ENCODE measurements around the gene NFAT5.

NFAT5 gene

GRCh38 chr16:69590590-69590989 is 24.8 kb downstream of the NFAT5 start:
- peaks cover 4% of the 10 kb centered on the region; the same call in 1 of the 2 replicates for H3K36me3 ChIP-seq
- H3K27me3 ChIP-seq = no peaks in the 10 kb centered on the region
- no peak for DNase-seq
- TF ChIP-seq, protein P1, sequence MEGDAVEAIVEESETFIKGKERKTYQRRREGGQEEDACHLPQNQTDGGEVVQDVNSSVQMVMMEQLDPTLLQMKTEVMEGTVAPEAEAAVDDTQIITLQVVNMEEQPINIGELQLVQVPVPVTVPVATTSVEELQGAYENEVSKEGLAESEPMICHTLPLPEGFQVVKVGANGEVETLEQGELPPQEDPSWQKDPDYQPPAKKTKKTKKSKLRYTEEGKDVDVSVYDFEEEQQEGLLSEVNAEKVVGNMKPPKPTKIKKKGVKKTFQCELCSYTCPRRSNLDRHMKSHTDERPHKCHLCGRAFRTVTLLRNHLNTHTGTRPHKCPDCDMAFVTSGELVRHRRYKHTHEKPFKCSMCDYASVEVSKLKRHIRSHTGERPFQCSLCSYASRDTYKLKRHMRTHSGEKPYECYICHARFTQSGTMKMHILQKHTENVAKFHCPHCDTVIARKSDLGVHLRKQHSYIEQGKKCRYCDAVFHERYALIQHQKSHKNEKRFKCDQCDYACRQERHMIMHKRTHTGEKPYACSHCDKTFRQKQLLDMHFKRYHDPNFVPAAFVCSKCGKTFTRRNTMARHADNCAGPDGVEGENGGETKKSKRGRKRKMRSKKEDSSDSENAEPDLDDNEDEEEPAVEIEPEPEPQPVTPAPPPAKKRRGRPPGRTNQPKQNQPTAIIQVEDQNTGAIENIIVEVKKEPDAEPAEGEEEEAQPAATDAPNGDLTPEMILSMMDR (IDR thresholded peaks at IDR 0.05; ENCODE audit: low read depth, low read length) = no peak
- H3K4me3 ChIP-seq (ENCODE audit: low read depth, low read length) = no peak overlapping the region
- no peaks in the 10 kb centered on the region for H3K9me3 ChIP-seq
- H3K4me1 ChIP-seq = no peaks in the 10 kb centered on the region

DNA sequence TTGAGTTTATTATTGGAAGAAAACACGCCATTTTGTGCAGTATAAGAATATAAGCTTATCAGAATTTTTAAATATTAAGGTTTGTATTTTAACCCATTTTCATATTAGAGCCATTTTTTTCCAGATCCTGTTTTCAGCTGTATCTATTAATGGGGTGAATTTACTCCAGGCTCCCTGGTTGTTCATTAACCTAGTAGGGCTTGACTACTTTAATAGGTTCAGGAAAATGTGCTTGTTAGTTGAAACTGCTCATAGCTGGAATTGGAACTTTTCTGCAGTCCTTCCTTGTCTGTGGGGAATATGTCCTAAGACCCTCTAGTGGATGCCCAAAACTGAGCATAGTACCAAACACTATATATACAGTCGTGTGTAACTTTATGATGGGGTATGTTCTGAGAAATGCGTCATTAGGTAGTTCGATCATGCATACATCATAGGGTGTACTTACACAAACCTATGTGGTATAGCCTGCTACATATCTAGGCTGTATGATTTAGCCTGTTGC is 28.0 kb downstream of the NFAT5 start:
- TF ChIP-seq, protein P1 (IDR thresholded peaks at IDR 0.05; ENCODE audit: low read depth, low read length) = no peak
- Histone ChIP-seq H3K4me3 (ENCODE audit: low read depth, low read length) (no peak overlapping the region), H3K4me1 (no peaks in the 10 kb centered on the region), H3K9me3 (no peaks in the 10 kb centered on the region), H3K27me3 (no peaks in the 10 kb centered on the region), H3K36me3 (no peaks in the 10 kb centered on the region)
- DNase-seq = no peak

- TF ChIP-seq, protein P1 (IDR thresholded peaks at IDR 0.05; ENCODE audit: low read depth, low read length) = no peak
- Histone ChIP-seq H3K4me1 (no peaks in the 10 kb centered on the region), H3K27me3 (no peaks in the 10 kb centered on the region), H3K9me3 (no peaks in the 10 kb centered on the region), H3K36me3 (no peaks in the 10 kb centered on the region), H3K4me3 (ENCODE audit: low read depth, low read length) (no peak overlapping the region)
- no peak for DNase-seq
These were observed 29.6 kb downstream of the NFAT5 start for GRCh38 chr16:69595127-69596036.

DNA sequence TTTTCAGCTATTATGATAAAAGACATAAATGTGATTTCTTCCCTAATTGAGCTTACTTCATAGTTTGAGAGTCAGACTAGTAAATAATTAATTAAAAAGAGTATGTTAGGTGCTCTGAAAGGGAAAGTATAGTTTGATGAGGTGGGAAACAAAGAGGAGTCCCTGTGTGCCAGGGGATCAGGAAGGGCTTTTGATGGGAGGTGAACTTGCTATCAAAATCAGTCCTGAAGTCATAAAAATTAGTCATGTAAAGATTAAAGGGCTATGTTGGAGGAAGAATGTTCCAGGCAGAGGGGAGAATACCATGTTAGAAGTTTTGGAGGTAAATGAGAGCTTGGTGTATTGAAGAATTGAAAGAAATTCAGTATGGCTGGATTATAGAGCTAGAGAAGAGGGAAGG is 31.0 kb downstream of the NFAT5 start:
- no peak overlapping the region for H3K4me3 ChIP-seq (ENCODE audit: low read depth, low read length)
- TF ChIP-seq, protein P1 (IDR thresholded peaks at IDR 0.05; ENCODE audit: low read depth, low read length) = no peak
- DNase-seq = no peak
- H3K27me3 ChIP-seq = no peaks in the 10 kb centered on the region
- H3K36me3 ChIP-seq = no peaks in the 10 kb centered on the region
- H3K9me3 ChIP-seq = no peaks in the 10 kb centered on the region
- H3K4me1 ChIP-seq = no peaks in the 10 kb centered on the region

GRCh38 chr16:69598045-69598444 is 32.3 kb downstream of the NFAT5 start:
- Histone ChIP-seq H3K9me3 (no peaks in the 10 kb centered on the region), H3K4me3 (ENCODE audit: low read depth, low read length) (no peak overlapping the region), H3K4me1 (no peaks in the 10 kb centered on the region), H3K27me3 (no peaks in the 10 kb centered on the region), H3K36me3 (no peaks in the 10 kb centered on the region)
- no peak for DNase-seq
- TF ChIP-seq, protein P1 (IDR thresholded peaks at IDR 0.05; ENCODE audit: low read depth, low read length) = no peak

- Histone ChIP-seq H3K4me3 (ENCODE audit: low read depth, low read length) (no peak overlapping the region), H3K27me3 (no peaks in the 10 kb centered on the region), H3K9me3 (no peaks in the 10 kb centered on the region), H3K4me1 (no peaks in the 10 kb centered on the region), H3K36me3 (no peaks in the 10 kb centered on the region)
- no peak for DNase-seq
- TF ChIP-seq, protein P1 (IDR thresholded peaks at IDR 0.05; ENCODE audit: low read depth, low read length) = no peak
These were observed 34.0 kb downstream of the NFAT5 start for GRCh38 chr16:69599731-69600130.

All from BE2C (cell line).